ENCODE measurements around the gene SYTL3.

The SYTL3 gene

GRCh38 chr6:158709809-158710208 is 60.0 kb downstream of the SYTL3 start:
- Histone ChIP-seq H3K36me3 (ENCODE audit: control insufficient read depth, insufficient read depth, low read length) (no peaks in the 10 kb centered on the region; the same call in none of the 2 replicates), H3K4me3 (replicated peaks; ENCODE audit: low read depth, low read length) (no peak overlapping the region), H3K27me3 (replicated peaks; ENCODE audit: control insufficient read depth, insufficient read depth, low read length) (no peaks in the 10 kb centered on the region)
- no peak for DNase-seq (ENCODE audit: extremely low read depth, insufficient read length)
- TF ChIP-seq, protein P1, sequence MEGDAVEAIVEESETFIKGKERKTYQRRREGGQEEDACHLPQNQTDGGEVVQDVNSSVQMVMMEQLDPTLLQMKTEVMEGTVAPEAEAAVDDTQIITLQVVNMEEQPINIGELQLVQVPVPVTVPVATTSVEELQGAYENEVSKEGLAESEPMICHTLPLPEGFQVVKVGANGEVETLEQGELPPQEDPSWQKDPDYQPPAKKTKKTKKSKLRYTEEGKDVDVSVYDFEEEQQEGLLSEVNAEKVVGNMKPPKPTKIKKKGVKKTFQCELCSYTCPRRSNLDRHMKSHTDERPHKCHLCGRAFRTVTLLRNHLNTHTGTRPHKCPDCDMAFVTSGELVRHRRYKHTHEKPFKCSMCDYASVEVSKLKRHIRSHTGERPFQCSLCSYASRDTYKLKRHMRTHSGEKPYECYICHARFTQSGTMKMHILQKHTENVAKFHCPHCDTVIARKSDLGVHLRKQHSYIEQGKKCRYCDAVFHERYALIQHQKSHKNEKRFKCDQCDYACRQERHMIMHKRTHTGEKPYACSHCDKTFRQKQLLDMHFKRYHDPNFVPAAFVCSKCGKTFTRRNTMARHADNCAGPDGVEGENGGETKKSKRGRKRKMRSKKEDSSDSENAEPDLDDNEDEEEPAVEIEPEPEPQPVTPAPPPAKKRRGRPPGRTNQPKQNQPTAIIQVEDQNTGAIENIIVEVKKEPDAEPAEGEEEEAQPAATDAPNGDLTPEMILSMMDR (IDR thresholded peaks at IDR 0.05; ENCODE audit: insufficient read depth, low read length, poor library complexity, severe bottlenecking) = no peak

- no peaks in the 10 kb centered on the region; the same call in none of the 2 replicates for H3K36me3 ChIP-seq (ENCODE audit: control insufficient read depth, insufficient read depth, low read length)
- TF ChIP-seq, protein P1 (IDR thresholded peaks at IDR 0.05; ENCODE audit: insufficient read depth, low read length, poor library complexity, severe bottlenecking) = no peak
- no peak for DNase-seq (ENCODE audit: extremely low read depth, insufficient read length)
- H3K27me3 ChIP-seq (replicated peaks; ENCODE audit: control insufficient read depth, insufficient read depth, low read length) = no peaks in the 10 kb centered on the region
- H3K4me3 ChIP-seq (replicated peaks; ENCODE audit: low read depth, low read length) = no peak overlapping the region
Observed at GRCh38 chr6:158711264-158711663, 61.4 kb downstream of the SYTL3 start.

GRCh38 chr6:158713469-158713868 is 63.6 kb downstream of the SYTL3 start:
- Histone ChIP-seq H3K36me3 (ENCODE audit: control insufficient read depth, insufficient read depth, low read length) (no peaks in the 10 kb centered on the region; the same call in none of the 2 replicates), H3K4me3 (replicated peaks; ENCODE audit: low read depth, low read length) (no peak overlapping the region), H3K27me3 (replicated peaks; ENCODE audit: control insufficient read depth, insufficient read depth, low read length) (no peaks in the 10 kb centered on the region)
- TF ChIP-seq, protein P1 (IDR thresholded peaks at IDR 0.05; ENCODE audit: insufficient read depth, low read length, poor library complexity, severe bottlenecking) = no peak
- DNase-seq (ENCODE audit: extremely low read depth, insufficient read length) = no peak

DNA sequence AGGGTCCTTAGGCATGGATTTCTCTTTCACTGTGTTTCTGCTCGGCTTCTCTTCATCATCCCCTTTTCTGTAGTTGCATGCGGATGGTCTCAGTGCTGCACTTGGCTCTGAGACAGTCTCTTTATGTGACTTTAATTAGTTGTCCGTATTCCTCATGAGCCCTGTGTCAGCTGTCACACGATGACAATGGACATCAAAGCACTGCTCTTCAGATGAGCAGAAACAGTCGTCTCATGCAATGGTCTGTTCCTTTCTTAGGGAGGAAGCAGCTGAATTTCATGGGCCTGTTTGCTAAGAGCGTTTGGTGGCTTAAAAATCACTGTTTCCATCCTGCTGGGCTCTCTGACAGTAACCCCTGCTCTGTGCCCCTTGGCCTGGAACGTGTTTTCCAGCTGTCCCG is 64.9 kb downstream of the SYTL3 start:
- Histone ChIP-seq H3K4me3 (replicated peaks; ENCODE audit: low read depth, low read length) (no peak overlapping the region), H3K27me3 (replicated peaks; ENCODE audit: control insufficient read depth, insufficient read depth, low read length) (no peaks in the 10 kb centered on the region), H3K36me3 (ENCODE audit: control insufficient read depth, insufficient read depth, low read length) (no peaks in the 10 kb centered on the region; the same call in none of the 2 replicates)
- DNase-seq (ENCODE audit: extremely low read depth, insufficient read length) = no peak
- TF ChIP-seq, protein P1 (IDR thresholded peaks at IDR 0.05; ENCODE audit: insufficient read depth, low read length, poor library complexity, severe bottlenecking) = no peak

- Histone ChIP-seq H3K36me3 (ENCODE audit: control insufficient read depth, insufficient read depth, low read length) (no peaks in the 10 kb centered on the region; the same call in none of the 2 replicates), H3K4me3 (replicated peaks; ENCODE audit: low read depth, low read length) (no peak overlapping the region)
- peak; percentile 68 for DNase-seq (ENCODE audit: extremely low read depth, insufficient read length)
Observed at GRCh38 chr6:158715330-158716311, 65.8 kb downstream of the SYTL3 start.

More at GRCh38 chr6:158715330-158716311, 65.8 kb downstream of the SYTL3 start:
- H3K27me3 ChIP-seq (replicated peaks; ENCODE audit: control insufficient read depth, insufficient read depth, low read length) = no peaks in the 10 kb centered on the region
- TF ChIP-seq, protein P1 (IDR thresholded peaks at IDR 0.05; ENCODE audit: insufficient read depth, low read length, poor library complexity, severe bottlenecking) = no peak

Data from GM06990 (cell line).